Duodenal mucosa (tissue), 2 donors: ENCODE results near the gene TTYH1.

Experiments
- H3K27ac ChIP-seq: one replicate; pipeline ENCODE4 v1.7.0; 2013; ENCODE audit warnings: low read depth, low read length
- H3K27me3 ChIP-seq, 2 donors: one replicate each; pipeline ENCODE4 v1.7.0; 2013; ENCODE audit warnings: low read length in 2 of 2, control low read depth in 1 of 2; ENCODE audit not compliant: insufficient read depth in 2 of 2, control insufficient read depth in 1 of 2
- H3K36me3 ChIP-seq, 2 donors: one replicate each; pipeline ENCODE4 v1.7.0; 2013; ENCODE audit warnings: low read length in 2 of 2, control low read depth in 1 of 2; ENCODE audit not compliant: insufficient read depth in 2 of 2, control insufficient read depth in 1 of 2
- H3K4me1 ChIP-seq, 2 donors: one replicate each; pipeline ENCODE4 v1.7.0; 2013; ENCODE audit warnings: low read length in 2 of 2, control low read depth in 1 of 2; ENCODE audit not compliant: insufficient read depth in 2 of 2, control insufficient read depth in 1 of 2
- H3K4me3 ChIP-seq, 2 donors: one replicate each; pipeline ENCODE4 v1.7.0; 2013; ENCODE audit warnings: low read length in 2 of 2, low read depth in 1 of 2
- H3K9ac ChIP-seq, 2 donors: one replicate each; pipeline ENCODE4 v1.7.0; 2013; ENCODE audit warnings: low read length in 2 of 2, low read depth in 1 of 2
- H3K9me3 ChIP-seq, 2 donors: one replicate each; pipeline ENCODE4 v1.7.0; 2013; ENCODE audit warnings: low read length in 2 of 2, control low read depth in 1 of 2; ENCODE audit not compliant: control insufficient read depth in 1 of 2

The TTYH1 gene

DNA sequence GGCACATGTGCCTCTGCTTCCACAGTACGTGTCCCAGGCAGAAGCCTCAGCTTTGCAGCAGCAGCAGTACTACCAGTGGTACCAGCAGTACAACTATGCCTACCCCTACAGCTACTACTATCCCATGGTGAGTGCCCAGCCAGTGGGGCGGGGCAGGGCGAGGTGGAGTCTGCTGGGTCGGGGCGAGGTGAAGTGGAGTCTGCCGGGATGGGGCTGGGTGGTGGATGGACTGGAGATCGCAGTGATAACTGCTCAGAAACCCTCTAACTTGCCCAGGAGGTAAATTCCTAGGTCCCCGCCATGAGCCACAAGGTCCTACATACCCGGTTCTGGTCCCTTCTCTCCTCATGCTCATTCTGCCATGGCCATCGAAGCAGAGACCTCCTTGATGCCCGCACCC is 37.4 kb downstream of the TTYH1 start:
- H3K27me3 ChIP-seq = no peaks in the 10 kb centered on the region
- H3K27ac ChIP-seq = no peak overlapping the region
- peaks cover 52 to 68% of the 10 kb centered on the region in 2 donors for H3K36me3 ChIP-seq
- H3K9ac ChIP-seq = no peak overlapping the region
- no peaks in the 10 kb centered on the region for H3K9me3 ChIP-seq
- H3K4me3 ChIP-seq = no peak overlapping the region
- H3K4me1 ChIP-seq = peaks cover 22 to 30% of the 10 kb centered on the region in 2 donors

DNA sequence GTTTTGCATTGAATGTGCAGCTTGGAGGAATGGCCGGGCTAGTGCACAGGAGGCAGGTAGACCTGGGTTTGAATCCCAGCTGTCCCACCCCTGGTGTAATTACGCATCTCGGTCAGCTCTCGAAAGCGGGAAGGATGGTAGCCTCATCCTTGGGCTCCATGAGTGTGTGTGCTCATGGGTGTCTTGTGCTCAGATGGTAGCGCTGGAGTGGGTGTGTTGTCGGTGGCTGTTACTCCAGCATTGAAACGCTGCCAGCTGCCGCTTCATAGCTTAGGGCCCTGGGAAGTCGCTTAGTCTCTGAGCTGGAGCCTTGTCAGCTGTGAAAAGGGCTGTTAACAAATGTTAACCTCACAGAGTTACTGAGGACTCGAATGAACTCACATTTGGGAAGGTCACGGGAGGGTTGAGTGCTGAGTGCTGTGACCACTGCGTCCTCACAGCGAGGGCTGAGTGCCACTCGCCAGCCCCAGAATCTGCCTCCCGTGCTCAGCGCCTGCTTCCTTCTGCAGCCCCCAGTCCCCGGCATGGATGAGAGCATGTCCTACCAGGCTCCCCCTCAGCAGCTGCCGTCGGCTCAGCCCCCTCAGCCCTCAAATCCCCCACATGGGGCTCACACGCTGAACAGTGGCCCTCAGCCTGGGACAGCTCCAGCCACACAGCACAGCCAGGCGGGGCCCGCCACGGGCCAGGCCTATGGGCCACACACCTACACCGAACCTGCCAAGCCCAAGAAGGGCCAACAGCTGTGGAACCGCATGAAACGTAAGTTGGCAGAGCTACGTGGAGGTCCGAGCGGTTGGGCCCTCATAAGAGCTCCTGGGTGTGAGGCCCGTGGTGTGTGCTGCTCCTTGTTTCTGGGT is 38.9 kb downstream of the TTYH1 start:
- H3K9ac ChIP-seq = no peak overlapping the region
- H3K4me1 ChIP-seq = peaks cover 22 to 30% of the 10 kb centered on the region in 2 donors
- H3K4me3 ChIP-seq = no peak overlapping the region
- no peaks in the 10 kb centered on the region for H3K9me3 ChIP-seq
- H3K27ac ChIP-seq = no peak overlapping the region
- H3K27me3 ChIP-seq = no peaks in the 10 kb centered on the region
- H3K36me3 ChIP-seq = peaks cover 66 to 83% of the 10 kb centered on the region in 2 donors

DNA sequence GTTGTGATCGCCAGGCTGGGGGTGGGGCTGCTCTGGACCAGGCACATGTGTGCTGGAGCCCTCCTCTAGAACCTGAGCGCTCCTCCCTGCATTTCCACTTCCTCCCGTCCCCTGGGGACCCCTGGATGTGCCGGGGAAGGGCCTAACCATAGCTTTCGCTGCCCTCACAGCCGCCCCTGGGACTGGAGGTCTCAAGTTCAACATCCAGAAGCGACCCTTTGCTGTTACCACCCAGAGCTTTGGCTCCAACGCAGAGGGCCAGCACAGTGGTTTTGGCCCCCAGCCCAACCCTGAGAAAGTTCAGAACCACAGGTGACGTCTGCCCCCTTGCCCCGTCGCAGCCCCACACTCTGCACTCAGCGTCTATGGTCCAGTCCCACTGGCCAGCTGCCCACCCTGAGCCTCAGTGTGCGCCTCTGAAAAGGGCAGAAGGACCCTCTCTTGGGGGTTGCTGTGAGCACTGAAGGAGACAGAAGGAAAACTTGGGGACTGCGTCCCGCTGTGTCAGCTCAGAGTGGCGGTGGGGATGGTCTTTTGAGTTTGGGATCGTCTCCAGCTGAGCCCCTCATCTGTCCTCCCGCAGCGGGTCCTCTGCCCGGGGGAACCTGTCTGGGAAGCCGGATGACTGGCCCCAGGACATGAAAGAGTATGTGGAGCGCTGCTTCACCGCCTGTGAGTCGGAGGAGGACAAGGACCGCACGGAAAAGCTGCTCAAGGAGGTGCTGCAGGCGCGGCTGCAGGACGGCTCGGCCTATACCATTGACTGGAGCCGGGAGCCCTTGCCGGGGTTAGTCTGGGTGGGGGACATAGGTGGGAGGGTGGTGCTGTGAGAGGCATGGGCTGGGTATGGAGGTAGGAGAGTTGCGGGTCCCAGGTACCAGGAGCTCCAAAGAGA is 39.8 kb downstream of the TTYH1 start:
- no peak overlapping the region for H3K4me3 ChIP-seq
- peaks cover 66 to 92% of the 10 kb centered on the region in 2 donors for H3K36me3 ChIP-seq
- H3K27ac ChIP-seq = no peak overlapping the region
- no peaks in the 10 kb centered on the region for H3K9me3 ChIP-seq
- no peaks in the 10 kb centered on the region for H3K27me3 ChIP-seq
- no peak overlapping the region for H3K9ac ChIP-seq
- H3K4me1 ChIP-seq = peaks cover 21 to 31% of the 10 kb centered on the region in 2 donors

DNA sequence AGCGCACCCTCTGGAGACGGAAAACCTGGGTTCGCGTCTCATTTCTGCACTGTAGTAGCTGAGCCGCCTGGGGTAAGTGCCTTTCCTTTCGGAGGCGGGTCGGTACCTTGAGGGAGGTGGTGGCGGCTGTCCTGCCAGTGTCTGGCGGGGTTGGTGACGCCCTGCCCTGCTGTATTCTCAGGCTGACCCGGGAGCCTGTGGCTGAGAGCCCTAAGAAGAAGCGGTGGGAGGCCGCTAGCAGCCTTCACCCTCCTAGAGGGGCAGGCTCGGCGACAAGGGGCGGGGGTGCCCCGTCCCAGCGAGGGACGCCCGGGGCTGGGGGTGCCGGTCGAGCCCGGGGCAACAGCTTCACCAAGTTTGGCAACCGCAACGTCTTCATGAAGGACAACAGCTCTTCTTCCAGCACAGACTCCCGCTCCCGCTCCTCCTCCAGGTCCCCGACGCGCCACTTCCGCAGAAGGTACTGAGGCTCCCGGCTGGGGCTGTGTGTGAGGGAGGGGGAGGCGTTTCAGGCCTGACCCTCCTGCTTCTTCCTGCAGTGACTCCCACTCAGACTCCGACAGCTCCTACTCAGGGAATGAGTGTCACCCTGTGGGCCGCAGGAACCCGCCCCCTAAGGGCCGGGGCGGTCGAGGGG is 40.6 kb downstream of the TTYH1 start:
- Histone ChIP-seq H3K36me3 (peaks cover 66 to 93% of the 10 kb centered on the region in 2 donors), H3K9me3 (no peaks in the 10 kb centered on the region), H3K4me3 (no peak overlapping the region), H3K27ac (no peak overlapping the region), H3K27me3 (no peaks in the 10 kb centered on the region), H3K4me1 (peaks cover 12 to 25% of the 10 kb centered on the region in 2 donors), H3K9ac (no peak overlapping the region)

DNA sequence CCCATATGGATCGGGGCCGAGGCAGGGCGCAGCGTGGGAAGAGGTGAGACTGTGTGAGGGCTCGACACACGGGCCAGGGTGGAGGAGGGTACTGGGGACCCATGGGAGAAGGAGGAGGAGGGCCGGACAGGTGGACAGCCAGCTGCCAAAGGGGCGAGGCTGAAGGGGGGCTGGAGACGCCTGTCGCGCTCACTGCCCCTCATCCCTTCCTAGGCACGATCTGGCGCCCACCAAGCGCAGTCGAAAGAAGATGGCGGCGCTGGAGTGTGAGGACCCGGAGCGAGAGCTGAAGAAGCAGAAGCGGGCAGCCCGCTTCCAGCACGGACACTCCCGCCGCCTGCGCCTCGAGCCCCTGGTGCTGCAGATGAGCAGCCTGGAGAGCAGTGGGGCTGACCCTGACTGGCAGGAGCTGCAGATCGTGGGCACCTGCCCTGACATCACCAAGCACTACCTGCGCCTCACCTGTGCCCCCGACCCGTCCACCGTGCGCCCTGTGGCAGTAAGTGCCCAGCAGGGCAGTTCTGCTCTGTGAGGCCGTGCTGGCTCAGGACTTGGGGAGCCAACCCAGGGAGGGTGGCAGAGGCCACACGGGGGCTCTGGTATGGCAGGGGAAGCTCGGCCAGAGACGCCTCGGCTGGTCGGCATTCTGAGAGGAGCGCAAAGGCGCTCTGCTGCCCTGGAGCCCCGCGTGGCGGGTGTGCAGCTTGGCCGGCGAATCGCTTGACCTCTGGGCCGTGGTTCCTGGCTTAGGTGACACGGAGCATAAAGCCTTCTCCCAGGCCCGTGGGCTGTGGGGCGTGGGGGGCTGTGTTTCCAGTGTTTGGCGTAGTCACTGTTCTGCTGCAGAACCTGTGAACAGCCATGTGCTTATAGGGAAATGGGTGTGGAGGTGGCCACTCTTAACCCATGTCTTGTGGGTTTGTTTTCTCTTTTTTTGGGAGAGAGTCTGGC is 41.4 kb downstream of the TTYH1 start:
- no peak overlapping the region for H3K9ac ChIP-seq
- H3K27me3 ChIP-seq = no peaks in the 10 kb centered on the region
- peaks cover 61 to 93% of the 10 kb centered on the region in 2 donors for H3K36me3 ChIP-seq
- H3K9me3 ChIP-seq = no peaks in the 10 kb centered on the region
- H3K4me1 ChIP-seq = peaks cover 4 to 18% of the 10 kb centered on the region in 2 donors
- no peak overlapping the region for H3K4me3 ChIP-seq
- H3K27ac ChIP-seq = no peak overlapping the region

DNA sequence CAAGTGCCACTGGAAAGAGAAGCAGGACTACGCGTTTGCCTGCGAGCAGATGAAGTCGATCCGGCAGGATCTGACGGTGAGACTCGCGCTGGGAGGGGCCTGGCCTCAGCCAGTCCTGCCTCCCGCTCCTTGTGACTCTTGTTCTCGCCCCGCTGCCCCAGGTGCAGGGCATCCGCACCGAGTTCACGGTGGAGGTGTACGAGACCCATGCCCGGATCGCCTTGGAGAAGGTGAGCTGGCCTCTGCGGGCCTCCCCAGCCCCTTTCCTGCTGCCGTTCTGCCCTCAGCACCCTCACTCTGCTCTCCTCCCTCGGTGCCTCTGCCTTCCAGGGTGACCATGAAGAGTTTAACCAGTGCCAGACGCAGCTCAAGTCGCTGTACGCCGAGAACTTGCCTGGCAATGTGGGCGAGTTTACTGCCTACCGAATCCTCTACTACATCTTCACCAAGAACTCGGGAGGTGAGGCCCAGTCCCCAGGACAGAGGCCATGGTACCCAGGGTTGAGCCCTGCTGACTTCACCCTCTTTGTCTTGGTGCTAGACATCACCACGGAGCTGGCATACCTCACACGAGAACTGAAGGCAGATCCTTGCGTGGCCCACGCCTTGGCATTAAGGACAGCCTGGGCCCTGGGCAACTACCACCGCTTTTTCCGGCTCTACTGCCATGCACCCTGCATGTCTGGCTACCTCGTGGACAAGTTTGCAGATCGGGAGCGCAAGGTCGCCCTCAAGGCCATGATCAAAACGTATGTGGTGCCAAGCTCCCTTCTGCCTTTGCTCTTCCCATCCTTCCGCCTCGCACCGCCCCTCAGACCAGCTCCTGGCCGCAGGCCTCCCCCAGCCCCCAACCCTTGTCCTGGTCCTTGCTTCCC is 42.7 kb downstream of the TTYH1 start:
- no peaks in the 10 kb centered on the region for H3K27me3 ChIP-seq
- peaks cover 7 to 21% of the 10 kb centered on the region in 2 donors for H3K4me1 ChIP-seq
- no peak overlapping the region for H3K9ac ChIP-seq
- H3K27ac ChIP-seq = no peak overlapping the region
- no peak overlapping the region for H3K4me3 ChIP-seq
- H3K9me3 ChIP-seq = no peaks in the 10 kb centered on the region
- peaks cover 48 to 84% of the 10 kb centered on the region in 2 donors for H3K36me3 ChIP-seq

DNA sequence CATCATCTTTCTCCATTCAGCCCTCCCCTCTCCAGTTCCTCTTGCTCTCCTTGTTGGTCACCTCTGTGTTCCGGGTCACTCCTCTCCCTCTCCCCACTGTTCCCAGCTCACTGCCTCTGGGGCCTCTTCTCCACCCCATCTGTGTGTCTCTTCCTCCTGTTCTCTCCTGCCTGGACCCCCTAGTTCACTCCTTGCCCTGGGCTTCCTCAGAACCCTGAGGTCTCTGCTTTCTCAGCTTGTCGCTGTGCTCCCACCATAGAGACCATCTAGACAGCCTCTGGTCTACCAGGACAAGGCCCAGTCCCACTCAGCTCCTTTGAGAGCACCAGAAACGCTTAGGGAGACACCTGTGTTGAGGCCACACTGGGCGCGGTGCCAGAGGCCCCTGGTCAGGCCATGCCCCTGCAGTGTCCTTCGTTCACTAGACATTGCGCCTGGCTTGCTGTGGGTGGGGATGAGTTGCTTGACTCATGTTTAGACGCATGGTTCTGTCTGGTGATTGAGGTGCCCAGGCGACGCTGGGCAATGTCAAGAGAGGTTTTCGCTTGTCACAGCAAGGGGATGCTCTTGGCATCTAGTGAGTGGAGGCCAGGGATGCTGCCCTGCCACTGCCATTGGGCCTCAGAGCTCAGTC is 43.5 kb downstream of the TTYH1 start:
- no peaks in the 10 kb centered on the region for H3K27me3 ChIP-seq
- peaks cover 41 to 77% of the 10 kb centered on the region in 2 donors for H3K36me3 ChIP-seq
- peaks cover 7 to 21% of the 10 kb centered on the region in 2 donors for H3K4me1 ChIP-seq
- no peak overlapping the region for H3K9ac ChIP-seq
- no peaks in the 10 kb centered on the region for H3K9me3 ChIP-seq
- H3K4me3 ChIP-seq = no peak overlapping the region
- no peak overlapping the region for H3K27ac ChIP-seq

DNA sequence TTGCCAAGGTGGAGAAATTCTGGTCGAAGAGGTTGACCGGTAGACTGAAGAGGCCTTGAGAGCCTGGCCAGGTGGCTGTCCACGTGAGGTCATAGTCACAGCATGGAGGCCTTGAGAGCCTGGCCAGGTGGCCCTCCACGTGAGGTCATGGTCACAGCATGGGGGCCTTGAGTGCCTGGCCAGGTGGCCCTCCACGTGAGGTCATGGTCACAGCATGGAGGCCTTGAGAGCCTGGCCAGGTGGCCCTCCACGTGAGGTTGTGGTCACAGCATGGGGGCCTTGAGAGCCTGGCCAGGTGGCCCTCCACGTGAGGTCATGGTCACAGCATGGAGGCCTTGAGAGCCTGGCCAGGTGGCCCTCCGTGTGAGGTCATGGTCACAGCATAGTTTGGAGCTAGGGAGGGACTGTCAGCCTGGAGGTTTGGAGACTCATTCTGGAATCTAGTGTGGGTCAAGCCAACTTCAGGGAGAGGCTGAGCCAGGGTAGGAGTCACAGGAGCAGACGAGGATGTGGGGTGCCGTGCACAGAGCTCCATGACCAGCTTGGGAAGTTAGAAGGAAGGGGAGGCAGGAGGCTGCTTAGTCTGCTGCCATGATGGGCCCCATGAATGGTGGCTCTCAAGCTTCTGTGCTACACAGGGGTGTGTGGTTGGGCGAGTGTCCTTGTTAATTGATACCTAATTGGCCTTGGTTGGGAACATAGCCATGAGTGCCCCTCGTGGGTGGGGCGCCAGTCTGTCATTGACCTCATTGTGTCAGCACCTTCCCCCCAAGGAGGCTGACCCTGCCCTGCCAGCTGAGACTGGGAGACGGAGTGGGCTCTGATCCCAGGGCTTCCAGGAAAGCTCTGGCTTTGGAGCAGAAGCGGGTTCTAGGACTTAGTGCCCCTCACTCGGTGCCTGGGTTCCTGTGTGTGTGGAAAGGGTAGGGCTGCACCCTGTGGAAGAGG is 44.3 kb downstream of the TTYH1 start:
- Histone ChIP-seq H3K36me3 (peaks cover 33 to 69% of the 10 kb centered on the region in 2 donors), H3K27me3 (no peaks in the 10 kb centered on the region), H3K27ac (no peak overlapping the region), H3K4me1 (peaks cover 7 to 21% of the 10 kb centered on the region in 2 donors), H3K9ac (no peak overlapping the region), H3K9me3 (no peaks in the 10 kb centered on the region), H3K4me3 (no peak overlapping the region)
